ENCODE data around the gene TSHZ1.

DNA sequence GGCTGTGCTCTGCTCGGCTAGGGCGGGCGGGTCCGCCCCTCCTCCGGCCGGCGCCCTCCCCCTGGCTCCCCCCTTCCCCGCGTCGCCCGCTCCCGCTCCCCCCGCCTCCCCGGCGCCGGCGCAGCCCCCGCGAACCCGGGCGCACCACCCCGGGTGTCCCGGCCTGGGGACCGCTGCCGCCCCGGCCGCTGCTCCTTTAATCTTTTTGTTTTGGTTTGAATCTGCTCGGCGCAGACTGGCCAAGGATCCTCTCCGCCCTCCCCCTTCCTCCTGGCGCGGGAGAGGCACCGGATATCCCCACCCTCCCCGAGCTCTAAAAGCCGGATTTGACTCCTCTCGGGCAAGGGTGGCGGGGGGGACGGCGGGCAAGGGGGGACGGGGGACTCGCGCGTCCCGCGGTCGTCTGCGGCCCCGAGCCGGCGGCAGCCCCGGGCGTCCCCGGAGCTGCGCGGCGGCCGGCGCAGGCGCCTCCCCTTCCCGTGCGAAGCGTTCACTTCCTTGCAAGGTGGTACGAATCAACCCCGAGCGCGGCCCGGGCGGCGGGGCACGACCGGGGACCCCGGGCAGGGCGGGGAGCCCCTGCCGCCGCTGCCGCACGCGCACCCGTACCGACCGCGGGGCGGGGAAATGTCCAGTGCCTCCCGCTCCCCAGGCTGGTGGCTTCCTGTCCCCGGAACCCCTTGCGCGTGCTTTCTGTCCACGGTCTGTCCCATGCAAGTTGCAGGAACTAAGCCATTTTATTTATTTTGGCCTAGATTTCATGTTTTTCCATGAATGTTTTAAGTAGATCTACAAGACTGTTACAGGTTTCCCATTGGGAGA, 1.3 kb upstream of the TSHZ1 start, which contains the start of gene PTGR3:
- TF ChIP-seq, protein P1, sequence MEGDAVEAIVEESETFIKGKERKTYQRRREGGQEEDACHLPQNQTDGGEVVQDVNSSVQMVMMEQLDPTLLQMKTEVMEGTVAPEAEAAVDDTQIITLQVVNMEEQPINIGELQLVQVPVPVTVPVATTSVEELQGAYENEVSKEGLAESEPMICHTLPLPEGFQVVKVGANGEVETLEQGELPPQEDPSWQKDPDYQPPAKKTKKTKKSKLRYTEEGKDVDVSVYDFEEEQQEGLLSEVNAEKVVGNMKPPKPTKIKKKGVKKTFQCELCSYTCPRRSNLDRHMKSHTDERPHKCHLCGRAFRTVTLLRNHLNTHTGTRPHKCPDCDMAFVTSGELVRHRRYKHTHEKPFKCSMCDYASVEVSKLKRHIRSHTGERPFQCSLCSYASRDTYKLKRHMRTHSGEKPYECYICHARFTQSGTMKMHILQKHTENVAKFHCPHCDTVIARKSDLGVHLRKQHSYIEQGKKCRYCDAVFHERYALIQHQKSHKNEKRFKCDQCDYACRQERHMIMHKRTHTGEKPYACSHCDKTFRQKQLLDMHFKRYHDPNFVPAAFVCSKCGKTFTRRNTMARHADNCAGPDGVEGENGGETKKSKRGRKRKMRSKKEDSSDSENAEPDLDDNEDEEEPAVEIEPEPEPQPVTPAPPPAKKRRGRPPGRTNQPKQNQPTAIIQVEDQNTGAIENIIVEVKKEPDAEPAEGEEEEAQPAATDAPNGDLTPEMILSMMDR (IDR thresholded peaks at IDR 0.05) = no peak
- no peak for TF ChIP-seq POLR2A (IDR thresholded peaks at IDR 0.05)
